HCT116 (cell line): ENCODE results near the gene ZXDC. TPM values are rescaled to one million over a fixed set of nuclear protein-coding genes. Genes with fewer than 3 reads are reported as not detected.

Experiments
- ATAC-seq: fragments of 200-7000 bp; cut with Tn5 transposase; 2 replicates; pipeline ENCODE4 v1.9.1; 2020; ENCODE audit warnings: mild to moderate bottlenecking, moderate library complexity
- BruUV-seq: library from RNA; stranded (reverse); fragments of 400-500 nt; replicated peaks from 2 replicates; lab custom pipeline; 2021; lab: Mats Ljungman, UMichigan
- CTCF ChIA-PET: fragments of 300-600 bp; sonication (Branson Sonifier 250); formaldehyde crosslinking; loops from one replicate; lab custom pipeline; 2021; ENCODE audit warnings: antibody characterized with exemption; lab: Charles Lee
- POLR2A ChIA-PET: fragments of 300-600, 350-600 bp; sonication (Branson Sonifier 250); formaldehyde crosslinking; loops from one replicate; lab custom pipeline; 2021; ENCODE audit warnings: antibody characterized with exemption; lab: Charles Lee
- RAD21 ChIA-PET, 2 experiments: fragments of 300-600 bp; sonication (Branson Sonifier 250); formaldehyde crosslinking; loops; one replicate each; lab custom pipeline; 2023; ENCODE audit warnings: low total read pairs in 2 of 2; ENCODE audit not compliant: uncharacterized antibody in 2 of 2, unreplicated experiment in 2 of 2, low non-redundant PET in 1 of 2; lab: Charles Lee
- DNase-seq: peaks from one replicate; pipeline ENCODE4 v3.0.0-alpha.2; 2010; ENCODE audit warnings: low read depth, low spot score
- H2AFZ ChIP-seq: fragments of 200-600 bp; shearing (Covaris generic), sonication (generic); 2 replicates; pipeline ENCODE4 v1.6.1; 2017; ENCODE audit warnings: low read depth, mixed run types, mixed read lengths, antibody characterized with exemption, low read length; ENCODE audit not compliant: poor library complexity, severe bottlenecking
- H3K27ac ChIP-seq: 2 replicates; pipeline ENCODE4 v1.5.1; 2012; ENCODE audit warnings: low read depth, low read length
- H3K27me3 ChIP-seq: fragments of 200-600 bp; sonication (generic); 2 replicates; pipeline ENCODE4 v1.6.1; 2016; ENCODE audit warnings: mixed run types, low read length, mixed read lengths; ENCODE audit not compliant: insufficient read depth
- H3K36me3 ChIP-seq, 2 experiments: fragments of 200-500 bp in 1 of 2; fragments of 200-600 bp in 1 of 2; sonication (Bioruptor generic) in 1 of 2; sonication (generic) in 1 of 2; 2 replicates each; pipeline versions ENCODE4 v1.5.1 to v1.6.1; 2014 to 2016; ENCODE audit warnings: low read length in 2 of 2, inconsistent platforms in 1 of 2, mixed read lengths in 1 of 2, mixed run types in 1 of 2; ENCODE audit not compliant: insufficient read depth in 2 of 2, control insufficient read depth in 1 of 2
- H3K4me1 ChIP-seq, 2 experiments: fragments of 200-600 bp in 1 of 2; sonication (generic) in 1 of 2; 2 replicates each; pipeline versions ENCODE4 v1.5.1 to v1.6.1; 2012 to 2017; ENCODE audit warnings: low read length in 2 of 2, inconsistent platforms in 1 of 2, mild to moderate bottlenecking in 1 of 2, mixed read lengths in 1 of 2, mixed run types in 1 of 2, moderate library complexity in 1 of 2; ENCODE audit not compliant: insufficient read depth in 2 of 2, control insufficient read depth in 1 of 2
- H3K4me2 ChIP-seq: fragments of 200-600 bp; sonication (generic); 2 replicates; pipeline ENCODE4 v1.6.1; 2017; ENCODE audit warnings: mixed run types, low read length, mixed read lengths
- H3K4me3 ChIP-seq, 2 experiments: fragments of 200-600 bp in 1 of 2; sonication (generic) in 1 of 2; replicated peaks in 1 of 2; 2 replicates each; pipeline ENCODE4 v1.5.1; 2011 to 2016; ENCODE audit warnings: low read length in 2 of 2, control low read depth in 1 of 2, low read depth in 1 of 2, mild to moderate bottlenecking in 1 of 2, mixed read lengths in 1 of 2, mixed run types in 1 of 2
- H3K79me2 ChIP-seq: fragments of 200-600 bp; sonication (generic); 2 replicates; pipeline ENCODE4 v1.6.1; 2017; ENCODE audit warnings: mild to moderate bottlenecking, mixed run types, low read length, moderate library complexity, mixed read lengths; ENCODE audit not compliant: insufficient read depth
- H3K9ac ChIP-seq: fragments of 200-600 bp; sonication (generic); 2 replicates; pipeline ENCODE4 v1.6.1; 2016; ENCODE audit warnings: low read length, mixed read lengths
- H3K9me2 ChIP-seq: fragments of 200-600 bp; sonication (generic), shearing (Covaris generic); 2 replicates; pipeline ENCODE4 v1.6.1; 2017; ENCODE audit warnings: mixed run types, mild to moderate bottlenecking, moderate library complexity; ENCODE audit not compliant: insufficient read depth
- H3K9me3 ChIP-seq, 2 experiments: fragments of 200-500 bp in 1 of 2; fragments of 200-600 bp in 1 of 2; sonication (Bioruptor generic) in 1 of 2; sonication (generic) in 1 of 2; 2 replicates each; pipeline ENCODE4 v1.6.1; 2014 to 2017; ENCODE audit warnings: low read length in 2 of 2, mixed read lengths in 2 of 2, inconsistent platforms in 1 of 2, low read depth in 1 of 2, mild to moderate bottlenecking in 1 of 2, mixed run types in 1 of 2, moderate library complexity in 1 of 2; ENCODE audit not compliant: control insufficient read depth in 1 of 2, insufficient read depth in 1 of 2
- H4K20me1 ChIP-seq: fragments of 200-600 bp; sonication (generic), shearing (Covaris generic); 2 replicates; pipeline ENCODE4 v1.6.1; 2017; ENCODE audit warnings: mixed run types, mild to moderate bottlenecking, moderate library complexity; ENCODE audit not compliant: insufficient read depth
- CBX3 ChIP-seq: IDR thresholded peaks from 2 replicates; pipeline ENCODE4 v1.6.1; 2012; ENCODE audit warnings: low read depth
- CEBPB ChIP-seq: IDR thresholded peaks from 2 replicates; pipeline ENCODE4 v1.6.1; 2012; ENCODE audit warnings: low read depth
- EGR1 ChIP-seq: IDR thresholded peaks from 2 replicates; pipeline ENCODE4 v1.6.1; 2012; ENCODE audit warnings: low read depth
- EZH2phosphoT487 ChIP-seq: fragments of 200-600 bp; IDR thresholded peaks from 2 replicates; pipeline ENCODE4 v1.6.1; 2018; ENCODE audit warnings: antibody characterized with exemption, borderline replicate concordance
- JUND ChIP-seq: IDR thresholded peaks from 2 replicates; pipeline ENCODE4 v1.6.1; 2012
- POLR2AphosphoS5 ChIP-seq: IDR thresholded peaks from 2 replicates; pipeline ENCODE4 v1.6.1; 2011; ENCODE audit warnings: mild to moderate bottlenecking, low read depth, low read length, moderate library complexity
- RAD21 ChIP-seq: IDR thresholded peaks from 2 replicates; pipeline ENCODE4 v1.6.1; 2012; ENCODE audit warnings: low read depth, mild to moderate bottlenecking
- SP1 ChIP-seq: IDR thresholded peaks from 2 replicates; pipeline ENCODE4 v1.6.1; 2012; ENCODE audit warnings: low read depth
- SRF ChIP-seq: IDR thresholded peaks from 2 replicates; pipeline ENCODE4 v1.6.1; 2012; ENCODE audit warnings: low read depth
- YY1 ChIP-seq: IDR thresholded peaks from 2 replicates; pipeline ENCODE4 v1.6.1; 2011; ENCODE audit warnings: low read length, low read depth, moderate library complexity, mild to moderate bottlenecking; ENCODE audit not compliant: insufficient replicate concordance; ENCODE audit errors: extremely low read depth
- ZFX ChIP-seq: fragments of 450-650 bp; IDR thresholded peaks from 2 replicates; pipeline ENCODE4 v1.6.1; 2017
- intact Hi-C: fragments of 100-400 bp; cut with micrococcal nuclease; formaldehyde crosslinking; loops from 2 replicates; pipeline ENCODE4 v1.10.0; 2022
- total RNA-seq: library from RNA; stranded (reverse); gene quantifications from one replicate; pipeline ENCODE4 v1.2.1, GENCODE V29; 2021; ENCODE audit not compliant: unreplicated experiment
- TF ChIP-seq, protein P1 (sequence below): IDR thresholded peaks from 2 replicates; pipeline ENCODE4 v1.6.1; 2012; ENCODE audit warnings: low read depth
- TF ChIP-seq, protein P2 (sequence below): IDR thresholded peaks from 2 replicates; pipeline ENCODE4 v1.6.1; 2012
- TF ChIP-seq, protein P3 (sequence below): IDR thresholded peaks from 2 replicates; pipeline ENCODE4 v1.6.1; 2011; ENCODE audit warnings: mild to moderate bottlenecking, low read length, moderate library complexity; ENCODE audit not compliant: insufficient replicate concordance; ENCODE audit errors: extremely low read depth

Gene ZXDC
- total RNA-seq, 1 experiment from 2014 or later: 29.9 TPM

DNA sequence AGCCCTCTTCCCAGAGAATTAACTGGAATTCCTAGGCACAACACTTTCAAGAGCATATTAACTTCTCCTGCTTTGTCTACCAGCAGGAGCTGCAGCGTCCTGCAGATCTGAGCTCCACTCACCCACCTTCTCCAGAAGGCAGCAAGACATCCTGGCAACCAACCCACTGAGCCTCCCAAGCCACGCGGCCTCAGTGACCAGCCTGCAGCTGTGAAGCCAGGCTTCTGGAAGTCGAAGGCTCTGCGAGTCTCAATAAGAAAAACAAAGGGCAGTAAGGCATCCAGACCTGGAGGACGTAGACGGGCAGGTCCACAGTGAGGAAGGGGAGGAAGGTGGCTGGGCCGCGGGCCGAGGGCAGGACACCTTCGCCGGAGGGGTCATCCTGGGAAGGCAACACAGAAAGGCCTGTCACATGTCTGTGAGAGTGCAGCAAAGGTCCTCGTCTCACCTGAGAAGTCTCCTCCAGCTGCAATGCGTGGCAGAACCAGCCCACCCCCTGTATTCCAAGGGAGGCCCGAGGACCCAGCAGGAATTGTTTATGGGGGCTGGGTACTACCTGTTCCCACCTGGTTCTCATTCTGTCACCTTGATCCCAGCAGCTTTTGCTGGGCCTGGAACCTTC lies 36.2 kb downstream of the ZXDC start (continued):
- TF ChIP-seq CBX3 (no peak), JUND (no peak)

DNA sequence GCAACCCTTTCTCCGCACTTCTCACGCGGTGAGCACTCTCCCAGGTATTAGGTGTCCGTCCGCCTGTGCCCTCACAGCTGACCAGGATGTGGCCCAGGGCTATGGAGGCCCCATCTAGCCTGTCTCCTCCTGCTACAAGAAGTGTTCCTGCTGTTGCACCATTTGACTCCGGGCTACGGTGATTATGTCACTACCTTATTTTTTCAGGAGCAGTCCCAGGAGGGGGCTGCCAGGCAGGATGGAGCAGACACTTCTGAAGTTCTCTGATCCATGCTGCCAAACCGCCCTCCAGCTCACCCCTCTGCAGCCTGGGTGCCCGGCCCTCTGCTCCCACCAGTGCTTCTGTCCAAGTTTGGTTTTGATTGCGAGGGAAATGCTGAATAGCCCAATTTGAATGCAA lies 36.9 kb downstream of the ZXDC start:
- RAD21 ChIA-PET: no interaction called here
- CTCF ChIA-PET: no interaction called here

More for the DNA sequence above, 36.9 kb downstream of the ZXDC start:
- no peak for DNase-seq
- POLR2A ChIA-PET: no interaction called here
- Histone ChIP-seq H3K27me3 (no peaks in the 10 kb centered on the region), H3K79me2 (no peaks in the 10 kb centered on the region), H3K27ac (no peak overlapping the region), H3K4me2 (no peak overlapping the region), H3K4me3 (no peak overlapping the region), H3K9me2 (no peaks in the 10 kb centered on the region), H3K9ac (no peak overlapping the region), H2AFZ (no peak overlapping the region), H3K4me1 (no peaks in the 10 kb centered on the region), H3K9me3 (no peaks in the 10 kb centered on the region), H4K20me1 (no peaks in the 10 kb centered on the region), H3K36me3 (peaks cover 0 to 7% of the 10 kb centered on the region in 2 experiments; a peak in 2 of 4 replicates)
- no TSS peak for BruUV-seq
- no peak for ATAC-seq
- TF ChIP-seq, protein P1, sequence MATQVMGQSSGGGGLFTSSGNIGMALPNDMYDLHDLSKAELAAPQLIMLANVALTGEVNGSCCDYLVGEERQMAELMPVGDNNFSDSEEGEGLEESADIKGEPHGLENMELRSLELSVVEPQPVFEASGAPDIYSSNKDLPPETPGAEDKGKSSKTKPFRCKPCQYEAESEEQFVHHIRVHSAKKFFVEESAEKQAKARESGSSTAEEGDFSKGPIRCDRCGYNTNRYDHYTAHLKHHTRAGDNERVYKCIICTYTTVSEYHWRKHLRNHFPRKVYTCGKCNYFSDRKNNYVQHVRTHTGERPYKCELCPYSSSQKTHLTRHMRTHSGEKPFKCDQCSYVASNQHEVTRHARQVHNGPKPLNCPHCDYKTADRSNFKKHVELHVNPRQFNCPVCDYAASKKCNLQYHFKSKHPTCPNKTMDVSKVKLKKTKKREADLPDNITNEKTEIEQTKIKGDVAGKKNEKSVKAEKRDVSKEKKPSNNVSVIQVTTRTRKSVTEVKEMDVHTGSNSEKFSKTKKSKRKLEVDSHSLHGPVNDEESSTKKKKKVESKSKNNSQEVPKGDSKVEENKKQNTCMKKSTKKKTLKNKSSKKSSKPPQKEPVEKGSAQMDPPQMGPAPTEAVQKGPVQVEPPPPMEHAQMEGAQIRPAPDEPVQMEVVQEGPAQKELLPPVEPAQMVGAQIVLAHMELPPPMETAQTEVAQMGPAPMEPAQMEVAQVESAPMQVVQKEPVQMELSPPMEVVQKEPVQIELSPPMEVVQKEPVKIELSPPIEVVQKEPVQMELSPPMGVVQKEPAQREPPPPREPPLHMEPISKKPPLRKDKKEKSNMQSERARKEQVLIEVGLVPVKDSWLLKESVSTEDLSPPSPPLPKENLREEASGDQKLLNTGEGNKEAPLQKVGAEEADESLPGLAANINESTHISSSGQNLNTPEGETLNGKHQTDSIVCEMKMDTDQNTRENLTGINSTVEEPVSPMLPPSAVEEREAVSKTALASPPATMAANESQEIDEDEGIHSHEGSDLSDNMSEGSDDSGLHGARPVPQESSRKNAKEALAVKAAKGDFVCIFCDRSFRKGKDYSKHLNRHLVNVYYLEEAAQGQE: no peak
- no peak for TF ChIP-seq EGR1
- TF ChIP-seq SRF: no peak
- no peak for TF ChIP-seq YY1
- no peak for TF ChIP-seq RAD21
- no peak for TF ChIP-seq CEBPB
- no peak for TF ChIP-seq SP1
- no peak for TF ChIP-seq ZFX
- TF ChIP-seq, protein P2, sequence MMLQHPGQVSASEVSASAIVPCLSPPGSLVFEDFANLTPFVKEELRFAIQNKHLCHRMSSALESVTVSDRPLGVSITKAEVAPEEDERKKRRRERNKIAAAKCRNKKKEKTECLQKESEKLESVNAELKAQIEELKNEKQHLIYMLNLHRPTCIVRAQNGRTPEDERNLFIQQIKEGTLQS: no peak
- no peak for TF ChIP-seq EZH2phosphoT487
- TF ChIP-seq, protein P3, sequence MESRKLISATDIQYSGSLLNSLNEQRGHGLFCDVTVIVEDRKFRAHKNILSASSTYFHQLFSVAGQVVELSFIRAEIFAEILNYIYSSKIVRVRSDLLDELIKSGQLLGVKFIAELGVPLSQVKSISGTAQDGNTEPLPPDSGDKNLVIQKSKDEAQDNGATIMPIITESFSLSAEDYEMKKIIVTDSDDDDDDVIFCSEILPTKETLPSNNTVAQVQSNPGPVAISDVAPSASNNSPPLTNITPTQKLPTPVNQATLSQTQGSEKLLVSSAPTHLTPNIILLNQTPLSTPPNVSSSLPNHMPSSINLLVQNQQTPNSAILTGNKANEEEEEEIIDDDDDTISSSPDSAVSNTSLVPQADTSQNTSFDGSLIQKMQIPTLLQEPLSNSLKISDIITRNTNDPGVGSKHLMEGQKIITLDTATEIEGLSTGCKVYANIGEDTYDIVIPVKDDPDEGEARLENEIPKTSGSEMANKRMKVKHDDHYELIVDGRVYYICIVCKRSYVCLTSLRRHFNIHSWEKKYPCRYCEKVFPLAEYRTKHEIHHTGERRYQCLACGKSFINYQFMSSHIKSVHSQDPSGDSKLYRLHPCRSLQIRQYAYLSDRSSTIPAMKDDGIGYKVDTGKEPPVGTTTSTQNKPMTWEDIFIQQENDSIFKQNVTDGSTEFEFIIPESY: no peak
- TF ChIP-seq POLR2AphosphoS5: no peak
- TF ChIP-seq JUND: no peak
- intact Hi-C loops: no loop called here
